RKO (cell line): Measurements from ENCODE around the gene BDP1.
"Not testable (repeated sequence)": the region's sequence is repeated elsewhere in the genome, so short reads cannot be mapped to it uniquely, and the experiment has no call there.

Source experiments
- DNase-seq: peaks from one replicate; pipeline ENCODE4 v3.0.0-alpha.2; 2016; ENCODE audit warnings: low spot score

BDP1 gene

DNA sequence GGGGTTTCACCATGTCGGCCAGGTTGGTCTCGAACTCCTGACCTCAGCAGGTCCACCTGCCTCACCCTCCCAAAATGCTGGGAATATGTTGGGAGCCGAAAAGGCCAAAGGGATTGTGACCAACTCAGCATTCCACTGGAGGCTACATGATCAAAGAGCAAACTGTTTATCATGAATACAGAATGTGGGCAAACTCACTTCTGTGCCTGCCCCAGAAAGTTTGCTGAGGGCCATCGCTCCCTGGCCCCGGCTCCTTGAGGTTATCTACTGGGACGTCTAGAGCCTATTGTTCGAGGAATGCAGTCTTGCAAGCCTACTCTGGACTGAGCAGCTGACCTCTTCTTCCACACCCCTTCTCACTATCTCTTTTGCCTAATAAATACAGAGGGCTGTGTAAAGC is 116.4 kb downstream of the BDP1 start:
- DNase-seq: not testable (repeated sequence)

- no peak for DNase-seq
Measured at GRCh38 chr5:71573591-71573990, 118.1 kb downstream of the BDP1 start.

GRCh38 chr5:71575588-71575987 is 120.1 kb downstream of the BDP1 start:
- not testable (repeated sequence) for DNase-seq

- DNase-seq: peak; percentile 21
Measured at GRCh38 chr5:71576241-71576640, 120.8 kb downstream of the BDP1 start.

- DNase-seq: not testable (repeated sequence)
Measured at GRCh38 chr5:71577839-71578238, 122.4 kb downstream of the BDP1 start.

DNA sequence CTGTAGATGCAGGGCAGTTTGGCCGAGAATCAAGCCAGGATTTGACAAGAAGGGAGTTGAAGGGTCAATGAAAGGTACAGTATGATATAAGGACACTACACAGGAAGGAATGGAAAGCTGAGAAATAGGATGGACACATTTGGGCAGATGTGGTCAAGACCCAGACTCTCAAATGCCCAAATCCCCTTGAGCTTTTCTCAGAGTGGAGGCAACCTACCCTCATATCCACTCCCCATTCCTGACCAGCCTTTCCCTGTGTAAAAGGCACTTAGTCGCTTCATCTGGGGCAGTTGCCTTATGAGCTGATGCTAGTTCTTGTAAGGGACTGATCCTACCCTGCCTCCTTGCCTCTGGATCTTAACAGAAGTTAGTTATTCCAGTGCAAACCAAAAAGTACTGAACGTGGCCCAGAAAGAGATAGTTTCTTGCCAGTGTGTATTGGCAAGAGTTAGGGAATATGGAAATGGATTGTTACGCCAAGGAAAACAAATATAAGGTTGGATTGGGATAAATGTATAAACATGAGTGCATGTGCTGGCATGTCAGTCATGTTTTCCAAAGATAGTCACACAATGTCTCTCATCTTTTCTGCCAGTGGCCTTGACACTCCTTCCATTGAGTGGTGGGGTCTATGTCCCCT is 127.6 kb downstream of the BDP1 start:
- no peak for DNase-seq

DNA sequence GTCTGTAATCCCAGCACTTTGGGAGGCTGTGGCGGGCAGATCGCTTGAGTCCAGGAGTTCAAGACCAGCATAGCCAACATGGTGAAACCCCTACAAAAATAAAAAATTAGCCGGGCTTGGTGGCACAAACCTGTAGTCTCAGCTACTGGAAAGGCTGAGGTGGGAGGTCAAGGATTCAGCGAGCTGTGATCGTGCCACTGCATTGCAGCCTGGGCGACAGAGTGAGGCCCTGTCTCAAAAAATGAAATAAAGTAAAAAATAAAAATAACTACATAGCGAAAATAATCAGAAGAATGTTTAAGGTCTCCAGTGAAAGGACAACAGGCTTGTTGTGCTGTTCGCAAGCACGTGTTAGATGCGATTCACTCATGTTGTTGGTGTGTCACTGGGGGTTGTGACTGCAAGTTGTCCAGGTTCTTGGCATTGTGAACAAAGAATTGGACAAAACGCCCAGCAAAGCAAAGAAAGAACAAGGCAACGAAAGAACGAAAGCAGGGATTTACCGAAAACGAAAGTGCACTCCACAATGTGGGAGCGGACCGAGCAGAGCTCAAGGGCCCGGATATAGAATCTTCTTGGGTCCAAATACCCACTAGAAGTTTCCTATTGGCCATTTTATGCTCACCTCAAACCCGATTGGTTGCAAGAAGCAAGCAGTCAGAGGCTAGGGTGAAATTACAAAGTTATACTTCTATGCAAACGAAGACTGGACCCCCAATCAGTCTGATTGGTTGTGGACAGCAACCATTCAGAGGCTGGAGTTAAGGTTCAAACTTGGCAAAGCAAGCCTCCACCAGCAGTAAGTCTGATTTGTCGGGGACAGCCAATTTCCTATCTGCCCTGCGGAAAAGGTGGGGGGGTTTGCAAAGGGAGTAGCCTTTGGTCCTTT is 130.8 kb downstream of the BDP1 start:
- peak; percentile 96 for DNase-seq

DNA sequence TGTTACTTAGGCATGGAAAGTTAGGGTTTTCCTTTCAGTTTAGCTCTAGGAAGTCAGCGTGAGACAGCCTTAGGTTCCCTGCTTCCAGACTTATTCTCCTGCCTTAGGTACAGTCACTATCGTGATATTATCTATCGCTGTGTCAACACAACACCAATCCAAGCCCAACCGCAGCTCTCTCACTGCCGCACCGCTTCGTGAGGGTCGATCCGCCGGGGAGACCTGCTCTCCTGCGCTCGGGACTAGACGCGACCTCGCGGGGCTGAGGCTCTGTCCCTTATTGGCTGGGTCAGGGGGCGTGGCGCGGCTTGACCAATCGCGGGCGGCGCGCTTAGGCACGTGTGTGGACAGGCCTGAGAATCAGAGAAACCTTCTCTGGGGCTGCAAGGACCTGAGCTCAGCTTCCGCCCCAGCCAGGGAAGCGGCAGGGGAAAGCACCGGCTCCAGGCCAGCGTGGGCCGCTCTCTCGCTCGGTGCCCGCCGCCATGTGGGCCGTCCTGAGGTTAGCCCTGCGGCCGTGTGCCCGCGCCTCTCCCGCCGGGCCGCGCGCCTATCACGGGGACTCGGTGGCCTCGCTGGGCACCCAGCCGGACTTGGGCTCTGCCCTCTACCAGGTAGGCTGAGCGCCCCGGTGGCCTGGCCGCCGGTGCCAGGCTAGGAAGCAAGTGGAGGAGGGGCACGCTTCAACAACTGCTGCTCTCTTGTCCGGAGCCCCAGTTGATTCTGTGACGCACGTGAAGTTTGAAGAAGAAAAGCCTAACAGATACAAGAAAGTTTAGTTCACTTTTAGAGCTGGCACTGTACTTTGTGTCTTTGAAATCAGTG is 131.7 kb downstream of the BDP1 start, which contains the start of gene MCCC2:
Gene MCCC2 (plus strand): TSS at position 400 of the 825 bp plus-strand sequence. CDS start 86 bp downstream, at position 486.
- peak; percentile 97 for DNase-seq

DNA sequence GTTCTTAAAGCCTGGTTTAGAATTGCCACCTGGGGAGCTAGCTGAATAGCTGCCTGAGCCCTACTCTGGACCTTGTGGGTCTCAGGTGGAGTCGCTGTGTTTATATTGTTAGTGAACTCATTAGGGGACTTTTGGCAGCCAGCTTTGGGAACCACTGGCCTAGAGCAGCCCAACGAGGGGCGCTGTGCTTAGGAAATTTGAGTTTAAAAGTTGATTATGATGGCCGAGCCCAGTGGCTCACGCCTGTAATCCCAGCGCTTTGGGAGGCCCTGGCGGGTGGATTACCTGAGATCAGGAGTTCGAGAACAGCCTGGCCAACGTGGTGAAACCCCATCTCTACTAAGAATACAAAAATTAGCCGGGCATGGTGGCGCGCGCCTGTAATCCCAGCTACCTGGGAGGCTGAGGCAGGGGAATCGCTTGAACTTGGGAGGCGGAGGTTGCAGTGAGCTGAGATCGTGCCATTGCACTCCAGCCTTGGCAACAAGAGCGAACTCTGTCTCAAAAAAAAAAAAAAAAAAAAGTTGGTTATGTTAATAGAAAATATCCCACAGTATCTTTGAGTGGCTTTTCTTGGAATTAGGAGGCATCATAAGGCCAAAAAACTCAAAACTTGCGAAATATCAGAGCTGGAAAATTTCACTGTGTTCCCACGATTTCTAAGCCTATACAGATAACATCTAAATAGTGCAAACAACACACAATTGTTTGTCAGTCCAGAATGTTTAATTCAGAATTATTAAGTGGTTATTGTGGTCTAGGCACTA is 132.5 kb downstream of the BDP1 start:
- peak; percentile 31 for DNase-seq

DNA sequence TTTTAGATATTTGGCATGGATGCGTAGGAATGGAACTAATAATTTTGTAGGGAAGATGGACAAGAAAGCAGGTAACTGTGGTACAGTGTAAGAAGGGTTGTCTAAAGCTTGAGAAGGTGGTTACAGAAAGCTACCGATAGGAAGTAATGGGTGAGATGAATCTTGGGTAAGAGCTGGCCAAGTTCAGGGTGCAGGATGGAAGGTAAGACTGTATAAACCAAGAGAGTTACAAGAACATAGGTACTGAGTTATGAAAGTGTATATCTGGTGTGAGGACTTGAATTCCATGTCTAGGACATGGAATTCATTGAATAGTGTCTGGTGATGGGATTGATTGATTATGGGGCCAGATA is 133.1 kb downstream of the BDP1 start:
- no peak for DNase-seq

- DNase-seq: no peak
Measured at GRCh38 chr5:71589903-71590302, 134.5 kb downstream of the BDP1 start.

DNA sequence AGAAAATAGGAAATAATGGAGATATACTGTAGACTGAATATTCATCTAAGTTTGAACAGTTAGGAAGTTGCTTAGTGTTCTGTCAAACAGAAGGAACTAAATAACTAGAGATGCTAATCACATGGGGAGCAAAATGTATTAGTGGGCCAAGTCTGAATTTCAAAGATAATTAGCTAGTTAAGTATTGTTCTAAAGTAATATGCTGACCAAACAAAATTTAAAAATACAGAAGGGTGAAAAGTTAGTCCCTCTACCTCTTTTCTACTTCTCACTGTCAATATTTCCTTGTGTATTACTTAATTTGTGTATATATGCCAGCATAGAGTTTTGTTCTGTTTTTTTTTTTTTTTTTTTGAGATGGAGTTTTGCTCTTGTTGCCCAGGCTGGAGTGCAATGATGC is 135.6 kb downstream of the BDP1 start:
- DNase-seq: no peak

DNA sequence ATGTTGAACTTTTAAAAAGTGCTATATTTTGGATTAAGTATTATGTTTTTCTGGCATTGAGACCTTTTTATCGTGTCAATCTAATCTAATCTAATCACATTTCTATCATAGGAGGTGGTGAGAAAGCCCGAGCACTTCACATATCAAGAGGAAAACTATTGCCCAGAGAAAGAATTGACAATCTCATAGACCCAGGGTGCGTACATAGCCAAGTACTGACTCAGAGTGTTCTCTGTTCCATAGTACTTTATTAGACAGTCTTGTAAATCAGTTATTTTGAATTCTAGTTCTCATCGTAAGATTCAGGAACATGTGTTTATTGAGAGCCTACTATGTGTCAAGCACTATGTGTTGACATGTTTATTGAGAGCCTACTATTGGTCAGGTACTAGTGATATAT is 140.7 kb downstream of the BDP1 start:
- no peak for DNase-seq

- no peak for DNase-seq
Measured at GRCh38 chr5:71597001-71597400, 141.6 kb downstream of the BDP1 start.

DNA sequence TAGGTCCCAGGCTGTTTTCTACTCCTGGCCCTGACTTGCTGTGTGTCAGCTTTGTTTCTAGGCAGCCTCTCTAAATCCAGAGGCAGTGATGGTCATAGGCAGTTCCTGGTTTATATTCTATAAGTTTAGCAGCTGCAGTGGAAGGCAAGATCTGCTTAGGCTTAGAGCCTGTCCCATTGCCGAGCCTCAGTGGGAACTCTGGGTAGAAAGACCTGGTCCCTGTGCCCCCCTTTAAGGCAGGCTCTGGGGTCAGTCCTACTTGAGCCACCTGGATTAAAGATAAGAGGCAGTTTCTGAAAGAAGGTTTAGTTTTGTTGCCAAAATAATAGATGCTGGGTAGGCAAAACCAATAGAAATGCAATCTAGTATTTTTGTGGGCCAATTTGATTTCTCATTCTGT is 145.3 kb downstream of the BDP1 start:
- no peak for DNase-seq

GRCh38 chr5:71601222-71602026 is 146.0 kb downstream of the BDP1 start:
- peak; percentile 92 for DNase-seq

DNA sequence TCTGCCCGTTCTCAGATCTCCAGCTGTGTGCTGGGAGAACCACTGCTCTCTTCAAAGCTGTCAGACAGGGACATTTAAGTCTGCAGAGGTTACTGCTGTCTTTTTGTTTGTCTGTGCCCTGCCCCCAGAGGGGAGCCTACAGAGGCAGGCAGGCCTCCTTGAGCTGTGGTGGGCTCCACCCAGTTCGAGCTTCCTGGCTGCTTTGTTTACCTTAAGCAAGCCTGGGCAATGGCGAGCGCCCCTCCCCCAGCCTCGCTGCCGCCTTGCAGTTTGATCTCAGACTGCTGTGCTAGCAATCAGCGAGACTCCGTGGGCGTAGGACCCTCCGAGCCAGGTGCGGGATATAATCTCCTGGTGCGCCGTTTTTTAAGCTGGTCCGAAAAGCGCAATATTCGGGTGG is 154.5 kb downstream of the BDP1 start:
- DNase-seq: not testable (repeated sequence)

GRCh38 chr5:71615809-71616208 is 160.4 kb downstream of the BDP1 start:
- DNase-seq: no peak
